PFSK-1 (cell line): ENCODE data around the gene IL3.

ENCODE experiments used
- REST ChIP-seq, 2 experiments: IDR thresholded peaks; 2 replicates each; pipeline versions ENCODE4 v1.6.1 to v1.8.0; 2011 to 2012; ENCODE audit warnings: low read depth in 2 of 2, low read length in 2 of 2, control low read depth in 1 of 2, inconsistent platforms in 1 of 2, mild to moderate bottlenecking in 1 of 2, moderate library complexity in 1 of 2; ENCODE audit not compliant: insufficient read depth in 1 of 2
- SIN3A ChIP-seq: IDR thresholded peaks from 2 replicates; pipeline ENCODE4 v1.6.1; 2012; ENCODE audit warnings: mild to moderate bottlenecking, low read length, moderate library complexity, borderline replicate concordance; ENCODE audit not compliant: insufficient read depth
- TAF1 ChIP-seq: IDR thresholded peaks from 2 replicates; pipeline ENCODE4 v1.6.1; 2012; ENCODE audit warnings: low read length, control low read depth, borderline replicate concordance; ENCODE audit not compliant: insufficient read depth

GRCh38 chr5:132058646-132059042 lies 1.8 kb upstream of the IL3 start:
- TF ChIP-seq TAF1 (no peak), REST (IDR thresholded peaks at IDR 0.05; ENCODE audit: insufficient read depth in 1 of 2, low read depth in 2 of 2, low read length in 2 of 2) (no peak), SIN3A (no peak)
